K562 (cell line): ENCODE data around the gene PRR11. TPM values are rescaled to one million over a fixed set of nuclear protein-coding genes. Genes with fewer than 3 reads are reported as not detected.
A peak's percentile ranks its signal among the peaks of the same experiment; 100 is the strongest.

Experiments
- ATF4 ChIP-seq: fragments of 450-650 bp; formaldehyde crosslinking; IDR thresholded peaks from 2 replicates; pipeline ENCODE4 v1.4.0; 2022; ENCODE audit warnings: mild to moderate bottlenecking, moderate library complexity
- CBX5 ChIP-seq: IDR thresholded peaks from 2 replicates; pipeline ENCODE4 v1.6.1; 2014; ENCODE audit warnings: low read depth, borderline replicate concordance
- CTBP1 ChIP-seq: fragments of 450-650 bp; IDR thresholded peaks from 2 replicates; pipeline ENCODE4 v1.6.1; 2016; ENCODE audit warnings: borderline replicate concordance
- CUX1 ChIP-seq: fragments of 200-800 bp; sonication (Bioruptor generic); IDR thresholded peaks from 2 replicates; pipeline ENCODE4 v1.6.1; 2016; ENCODE audit warnings: missing genetic modification characterization, missing compliant biosample characterization
- FOXP1 ChIP-seq: sonication (generic); formaldehyde crosslinking; IDR thresholded peaks from 2 replicates; pipeline ENCODE4 v1.8.0; 2022; ENCODE audit warnings: mild to moderate bottlenecking, missing genetic modification reagents
- HCFC1 ChIP-seq: IDR thresholded peaks from 2 replicates; pipeline ENCODE4 v1.6.1; 2012; ENCODE audit warnings: low read depth, low read length, improper control_type of control experiment
- HDAC3 ChIP-seq: fragments of 450-650 bp; IDR thresholded peaks from 2 replicates; pipeline ENCODE4 v1.6.1; 2018; ENCODE audit warnings: borderline replicate concordance, mild to moderate bottlenecking, moderate library complexity; ENCODE audit not compliant: partially characterized antibody
- TOE1 ChIP-seq, 2 experiments: fragments of 450-650 bp in 1 of 2; sonication (generic) in 1 of 2; formaldehyde crosslinking in 1 of 2; IDR thresholded peaks; 2 replicates each; pipeline versions ENCODE4 v1.7.1 to v1.8.0; 2016 to 2022; ENCODE audit warnings: borderline replicate concordance in 2 of 2, mild to moderate bottlenecking in 2 of 2, antibody characterized with exemption in 1 of 2, inconsistent platforms in 1 of 2, low read depth in 1 of 2, missing genetic modification reagents in 1 of 2, moderate library complexity in 1 of 2
- ZNF280B ChIP-seq: fragments of 250-450 bp; sonication (Bioruptor Pico); IDR thresholded peaks from 2 replicates; pipeline ENCODE4 v1.5.1; 2021; ENCODE audit warnings: mild to moderate bottlenecking
- ZNF778 ChIP-seq: fragments of 450-650 bp; formaldehyde crosslinking; IDR thresholded peaks from 2 replicates; pipeline ENCODE4 v1.4.0; 2020; ENCODE audit warnings: mild to moderate bottlenecking, moderate library complexity
- polyA plus RNA-seq, 8 experiments: library from polyadenylated mRNA; depleted of rRNA in 4 of 8; stranded (reverse) in 5 of 8; unstranded in 3 of 8; fragments of >200 nt; fragmentation: Nextera tagmentation in 2 of 8; fragmentation: Illumina TruSeq in 1 of 8; extraction: Ambion mirVana in 2 of 8; extraction: Trizol in 1 of 8; gene quantifications; 2 replicates each; pipeline versions ENCODE4 v1.2.1 to v1.2.3, GENCODE V29; 2011 to 2014; ENCODE audit warnings: inconsistent platforms in 1 of 8, missing spikeins in 1 of 8
- total RNA-seq, 7 experiments: library from RNA; depleted of rRNA in 6 of 7; stranded (reverse); fragments of >200 nt in 6 of 7; fragmentation: Illumina TruSeq in 2 of 7; extraction: Trizol in 2 of 7; gene quantifications; 2 replicates each; pipeline versions ENCODE4 v1.2.1 to v1.2.3, GENCODE V29; 2011 to 2021; ENCODE audit warnings: low replicate concordance in 1 of 7
- TF ChIP-seq, protein P1 (sequence below): fragments of 450-650 bp; formaldehyde crosslinking; IDR thresholded peaks from 2 replicates; pipeline ENCODE4 v1.4.0; 2022; ENCODE audit warnings: missing genetic modification characterization

PRR11 gene
- total and polyA plus RNA-seq, 9 of the 15 experiments (the other 6 are each of a cell fraction or from before 2014, with no cell fraction given), result 13.3 to 75.2 (median 46.4) TPM

GRCh38 chr17:59106463-59107305 is 48.9 kb upstream of the PRR11 start, which contains the start of gene TRIM37 (continued):
- no peak for TF ChIP-seq ZNF280B (CRISPR knock-in tag)
- TF ChIP-seq, protein P1, sequence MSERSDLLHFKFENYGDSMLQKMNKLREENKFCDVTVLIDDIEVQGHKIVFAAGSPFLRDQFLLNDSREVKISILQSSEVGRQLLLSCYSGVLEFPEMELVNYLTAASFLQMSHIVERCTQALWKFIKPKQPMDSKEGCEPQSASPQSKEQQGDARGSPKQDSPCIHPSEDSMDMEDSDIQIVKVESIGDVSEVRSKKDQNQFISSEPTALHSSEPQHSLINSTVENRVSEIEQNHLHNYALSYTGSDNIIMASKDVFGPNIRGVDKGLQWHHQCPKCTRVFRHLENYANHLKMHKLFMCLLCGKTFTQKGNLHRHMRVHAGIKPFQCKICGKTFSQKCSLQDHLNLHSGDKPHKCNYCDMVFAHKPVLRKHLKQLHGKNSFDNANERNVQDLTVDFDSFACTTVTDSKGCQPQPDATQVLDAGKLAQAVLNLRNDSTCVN (CRISPR knock-in tag), result 0 out of 2 replicates have a peak, but pooled peaks have one; percentile 46
- TF ChIP-seq CTBP1, result peak; percentile 96
- 0 out of 2 replicates have a peak, but pooled peaks have one; percentile 4 for TF ChIP-seq CBX5
- no peak for TF ChIP-seq CUX1 (CRISPR knock-in tag)
- peak; percentile 91 for TF ChIP-seq TOE1 (IDR thresholded peaks at IDR 0.05; ENCODE audit: borderline replicate concordance)
- TF ChIP-seq TOE1 (CRISPR knock-in tag; IDR thresholded peaks at IDR 0.05; ENCODE audit: borderline replicate concordance, low read depth), result no peak; the same call in 1 of the 2 replicates
- TF ChIP-seq FOXP1 (CRISPR knock-in tag), result peak; percentile 97
- TF ChIP-seq ATF4 (CRISPR knock-in tag), result no peak
- TF ChIP-seq HDAC3, result peak; percentile 96
- TF ChIP-seq HCFC1, result peak; percentile 42
- TF ChIP-seq ZNF778 (CRISPR knock-in tag), result no peak
